Measurements from ENCODE around the gene U2AF1L4. TPM values are rescaled to one million over a fixed set of nuclear protein-coding genes. Genes with fewer than 3 reads are reported as not detected.

Gene U2AF1L4
- total RNA-seq, 1 donor = 12.1 TPM

DNA sequence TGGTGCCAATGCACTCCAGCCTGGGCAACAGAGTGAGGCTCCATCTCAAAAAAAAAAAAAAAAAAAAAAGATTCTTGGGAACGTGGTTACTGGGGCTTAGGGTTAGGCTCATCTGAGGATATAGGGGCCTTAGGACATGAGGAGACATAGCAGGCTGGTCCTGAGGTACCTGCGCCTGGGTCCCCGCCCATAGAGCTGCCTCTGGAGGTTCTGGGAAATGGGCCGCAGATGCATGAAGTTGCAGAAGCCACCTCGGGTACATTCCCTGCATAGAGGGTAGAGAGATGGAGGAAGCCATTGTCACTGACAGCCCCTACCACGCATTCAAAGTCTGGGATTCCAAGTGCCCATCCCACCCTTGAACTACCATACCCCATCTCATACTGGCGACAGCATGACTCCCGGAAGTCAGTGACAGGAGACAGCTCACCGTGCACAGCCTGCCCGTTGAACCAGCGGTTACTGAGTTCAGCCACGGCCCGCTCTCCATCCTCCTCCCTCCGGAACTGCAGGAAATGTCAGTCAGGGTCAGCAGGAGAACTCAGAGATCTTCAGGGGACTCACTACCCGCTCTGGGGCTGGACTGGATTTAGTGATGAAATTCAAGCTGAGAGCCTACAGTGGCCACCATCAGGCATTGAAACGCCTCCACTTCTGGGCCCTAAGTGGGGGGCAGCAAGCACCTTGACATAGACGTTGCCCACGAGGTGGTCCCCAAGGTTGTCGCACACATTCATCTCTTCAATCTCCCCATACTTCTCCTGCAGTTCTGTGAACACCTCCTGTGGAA is 1.4 kb downstream of the U2AF1L4 start:
- no peak for DNase-seq (ENCODE audit: low read depth in 2 of 3, low spot score in 2 of 3)

DNA sequence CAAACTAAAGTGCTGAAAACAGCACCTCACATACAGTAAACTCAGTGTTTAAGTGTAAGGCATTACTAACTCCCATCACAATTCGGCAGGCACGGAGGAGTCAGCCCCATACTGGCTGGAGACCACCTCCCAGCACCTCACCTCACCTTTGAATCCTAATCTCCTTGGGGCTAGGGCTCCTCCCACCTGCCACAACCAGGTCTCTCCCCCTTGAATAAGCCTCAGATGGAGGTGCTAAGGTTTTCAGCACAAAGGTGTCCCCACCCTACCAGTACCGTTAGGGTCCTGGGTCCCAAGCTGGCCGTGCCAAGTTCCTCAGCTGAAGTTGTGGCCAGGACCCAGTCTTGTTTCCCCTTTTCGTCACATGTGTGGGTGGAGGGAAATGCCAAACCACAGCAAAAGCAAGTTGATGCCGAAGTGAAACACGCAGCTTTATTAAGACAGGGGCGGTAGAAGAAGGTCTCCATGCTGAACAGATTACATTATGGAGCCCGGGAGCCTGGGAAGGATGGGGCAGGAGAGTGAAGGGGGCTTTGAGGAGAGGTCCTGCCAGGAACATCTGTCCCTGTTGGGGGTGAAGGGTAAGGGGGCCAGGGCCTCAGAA is 3.0 kb downstream of the U2AF1L4 start, which contains the start of gene IGFLR1:
Gene IGFLR1, minus strand, starts transcription at position 332 of the 604 bp plus-strand sequence. CDS start 1,272 bp downstream, outside the sequence.
- peak in 2 of 3 donors; percentile 83 to 87 for DNase-seq (ENCODE audit: low read depth in 2 of 3, low spot score in 2 of 3)

DNA sequence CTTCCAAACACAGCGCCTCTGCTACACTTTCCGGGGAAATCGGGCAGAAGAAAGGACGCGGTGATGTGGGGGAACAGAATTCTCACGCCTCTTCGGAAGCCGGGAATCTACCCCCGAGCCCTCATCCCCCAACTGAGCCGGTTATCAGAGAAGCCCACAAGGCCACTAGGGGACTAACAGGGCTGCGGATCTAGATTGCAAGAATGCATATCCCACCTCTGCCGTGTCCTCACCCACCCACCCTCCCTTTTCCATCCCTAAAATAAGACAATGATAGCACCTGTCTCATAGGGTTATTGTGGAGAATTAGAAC is 4.1 kb downstream of the U2AF1L4 start:
- DNase-seq (ENCODE audit: low read depth in 2 of 3, low spot score in 2 of 3) = peak in 2 of 3 donors; percentile 39 to 54

DNA sequence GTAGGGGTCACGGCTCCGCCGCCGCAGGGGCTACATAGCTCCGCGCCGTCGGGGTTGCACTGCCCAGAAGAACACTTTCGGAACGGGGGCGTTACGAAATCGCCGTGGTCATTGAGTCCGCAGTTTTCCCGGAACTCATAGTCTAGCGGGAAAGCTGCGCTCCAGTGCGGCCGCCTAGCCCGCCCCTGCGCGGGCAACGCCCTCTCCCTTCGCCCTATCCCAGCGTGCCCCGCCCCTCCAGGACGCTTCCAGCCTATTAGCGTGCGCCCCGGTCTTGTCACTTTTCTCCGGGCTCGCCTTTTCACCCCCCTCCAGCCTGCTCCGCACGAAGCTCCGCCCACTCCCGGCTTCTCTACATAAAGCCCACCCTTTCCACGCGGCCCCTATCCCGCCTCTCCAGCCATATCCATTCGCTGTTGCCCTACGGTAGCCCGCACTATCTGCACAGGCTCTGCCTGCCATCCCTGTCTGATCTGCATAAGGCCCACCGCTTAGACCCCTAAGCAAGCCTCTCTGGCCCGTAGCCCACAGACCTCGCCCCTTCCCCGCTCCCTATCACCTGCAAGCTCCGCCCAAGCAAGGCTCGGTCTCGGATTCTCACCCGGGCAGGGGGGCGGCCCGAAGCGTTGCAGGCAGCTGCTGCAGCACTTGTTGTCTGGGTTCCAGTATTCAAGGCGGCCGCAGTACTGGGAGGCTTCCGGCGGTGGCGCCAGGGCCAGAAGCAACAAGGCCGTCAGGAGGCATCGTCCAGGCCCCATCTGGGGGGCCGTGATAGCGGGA is 4.6 kb downstream of the U2AF1L4 start:
- peak; percentile 70 to 97 (median 95) for DNase-seq (ENCODE audit: low read depth in 2 of 3, low spot score in 2 of 3)

DNA sequence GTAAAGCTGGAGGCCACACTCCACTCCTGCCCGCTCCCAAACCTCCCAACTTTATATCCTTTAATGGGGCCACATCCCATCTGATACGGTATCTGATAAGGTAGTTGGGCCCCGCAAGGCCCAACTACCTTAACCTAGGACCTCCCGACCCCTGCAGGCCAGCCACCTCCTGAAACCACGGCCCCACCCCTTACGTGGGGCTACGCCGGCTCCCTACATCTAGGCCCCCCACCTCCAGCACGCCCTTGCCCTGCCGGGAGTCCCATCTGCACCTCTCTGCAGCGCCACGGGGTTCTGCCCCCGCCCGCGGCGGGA is 5.2 kb downstream of the U2AF1L4 start:
- DNase-seq (ENCODE audit: low read depth in 2 of 3, low spot score in 2 of 3) = no peak

DNA sequence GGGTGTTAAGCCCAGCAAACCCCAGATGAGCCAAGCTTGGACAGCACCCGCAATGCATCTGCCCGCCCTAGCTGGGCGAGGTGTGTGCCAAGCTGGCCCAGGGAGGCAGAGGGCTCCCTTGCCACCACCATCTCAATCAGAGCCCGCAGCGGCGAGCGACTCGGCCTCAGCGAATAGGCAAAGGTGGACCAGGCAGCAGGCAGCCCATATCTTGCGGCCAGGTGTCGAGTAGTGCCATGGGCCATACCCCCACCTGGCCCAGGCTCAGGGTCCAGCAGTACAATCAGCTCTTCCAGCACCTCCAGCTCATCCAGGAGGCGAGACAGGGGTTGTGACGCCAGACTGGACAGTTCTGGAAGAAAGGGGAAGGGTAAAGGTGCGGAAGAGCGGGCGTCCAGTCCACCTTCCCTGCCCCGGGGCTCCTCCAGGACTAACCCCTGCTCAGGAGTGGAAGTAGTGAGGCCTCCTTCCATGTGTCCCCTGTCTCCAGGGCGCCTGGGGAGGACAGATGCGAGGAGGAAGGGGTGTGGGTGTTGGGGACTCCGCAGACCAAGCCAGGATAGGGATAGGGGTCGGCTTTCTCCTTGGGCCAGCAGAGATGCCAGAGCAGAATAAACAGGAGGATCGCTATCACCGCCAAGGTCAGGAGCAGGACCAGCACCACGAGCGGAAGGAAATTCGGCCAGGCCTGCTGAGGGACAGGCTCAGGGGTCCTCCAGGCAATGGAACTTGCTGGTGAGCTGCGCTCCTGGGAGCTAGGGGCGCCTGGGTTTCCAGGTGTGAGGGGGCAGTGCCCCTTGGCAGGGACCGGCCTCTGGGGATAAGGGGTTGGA is 5.7 kb downstream of the U2AF1L4 start:
- DNase-seq (ENCODE audit: low read depth in 2 of 3, low spot score in 2 of 3) = no peak

DNA sequence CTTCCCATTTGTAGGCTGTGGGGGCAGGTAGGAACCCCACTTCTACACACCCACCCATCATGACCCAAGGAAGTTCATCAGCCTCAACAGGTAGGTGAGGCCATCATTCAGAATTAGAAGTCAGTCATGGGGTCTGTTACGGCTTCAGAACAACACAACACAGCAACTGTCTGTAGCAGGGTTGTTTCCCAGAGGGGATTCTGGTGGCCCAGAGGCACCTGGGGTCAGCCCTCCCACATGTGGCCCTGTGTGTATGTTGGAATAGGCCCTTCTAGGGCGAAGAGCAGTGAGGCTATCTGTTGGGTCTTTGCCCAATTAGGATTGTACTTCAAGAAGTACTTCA is 6.4 kb downstream of the U2AF1L4 start:
- no peak for DNase-seq (ENCODE audit: low read depth in 2 of 3, low spot score in 2 of 3)

DNA sequence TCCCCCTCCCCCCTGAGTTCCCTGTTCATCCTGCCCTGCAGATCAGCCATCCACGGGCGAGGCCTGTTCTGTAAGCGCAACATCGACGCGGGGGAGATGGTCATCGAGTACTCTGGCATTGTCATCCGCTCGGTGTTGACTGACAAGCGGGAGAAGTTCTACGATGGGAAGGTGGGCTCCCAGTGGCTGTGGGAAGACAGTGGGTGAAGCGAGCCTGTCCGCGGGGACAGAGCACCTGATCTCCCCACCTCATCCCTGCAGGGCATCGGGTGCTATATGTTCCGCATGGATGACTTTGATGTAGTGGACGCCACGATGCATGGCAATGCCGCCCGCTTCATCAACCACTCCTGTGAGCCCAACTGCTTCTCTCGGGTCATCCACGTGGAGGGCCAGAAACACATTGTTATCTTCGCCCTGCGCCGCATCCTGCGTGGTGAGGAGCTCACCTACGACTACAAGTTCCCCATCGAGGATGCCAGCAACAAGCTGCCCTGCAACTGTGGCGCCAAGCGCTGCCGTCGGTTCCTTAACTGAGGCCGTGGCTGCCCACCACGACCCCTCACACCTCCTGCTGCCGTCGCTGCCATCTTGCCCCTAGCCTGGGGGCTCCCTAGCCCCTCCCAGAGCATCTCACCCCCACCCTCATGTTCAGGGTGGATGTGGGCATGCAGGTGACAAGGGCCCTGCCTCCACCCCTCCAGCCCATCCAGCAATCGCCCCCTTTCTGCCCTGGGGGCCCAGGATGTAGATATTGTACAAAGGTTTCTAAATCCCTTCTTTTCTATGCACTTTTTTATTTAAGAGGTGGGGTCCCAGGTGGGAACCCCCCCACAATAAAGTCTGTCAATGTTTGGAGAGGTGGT is 7.0 kb downstream of the U2AF1L4 start:
- DNase-seq (ENCODE audit: low read depth in 2 of 3, low spot score in 2 of 3) = no peak

DNA sequence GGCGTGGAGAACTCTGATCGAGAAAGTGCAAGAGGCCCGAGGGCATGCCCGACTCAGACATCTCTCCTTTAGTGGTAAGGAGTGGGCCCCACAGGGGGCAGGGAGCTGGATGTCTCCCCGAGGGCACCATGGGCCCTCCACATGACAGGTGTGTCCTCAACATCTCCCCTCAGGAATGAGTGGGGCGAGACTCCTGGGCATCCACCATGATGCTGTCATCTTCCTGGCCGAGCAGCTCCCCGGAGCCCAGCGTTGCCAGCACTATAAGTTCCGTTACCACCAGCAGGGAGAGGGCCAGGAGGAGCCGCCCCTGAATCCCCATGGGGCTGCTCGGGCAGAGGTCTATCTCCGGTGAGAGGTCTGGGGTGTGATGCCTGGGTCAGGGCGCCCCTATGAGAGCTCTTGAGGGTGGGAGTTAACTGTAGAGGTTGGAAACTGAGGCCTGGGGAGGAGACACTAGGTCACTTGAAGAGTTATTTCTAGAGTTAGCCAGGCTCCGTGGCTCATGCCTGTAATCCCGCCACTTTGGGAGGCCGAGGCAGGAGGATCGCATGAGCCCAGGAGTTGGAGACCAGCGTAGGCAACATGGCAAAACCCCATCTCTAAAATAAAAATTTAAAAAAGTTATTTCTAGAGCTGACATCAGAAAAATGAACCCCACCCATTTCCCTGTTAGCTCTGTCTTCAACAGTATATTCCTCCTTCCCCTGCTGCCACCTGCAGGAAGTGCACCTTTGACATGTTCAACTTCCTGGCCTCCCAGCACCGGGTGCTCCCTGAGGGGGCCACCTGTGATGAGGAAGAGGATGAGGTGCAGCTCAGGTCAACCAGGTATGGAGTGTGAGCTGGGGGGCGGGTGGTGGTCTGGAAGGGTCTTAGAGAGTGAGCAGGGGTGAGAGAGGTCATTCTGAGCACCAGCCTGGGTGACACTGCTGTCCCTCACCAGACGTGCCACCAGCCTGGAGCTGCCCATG is 8.0 kb downstream of the U2AF1L4 start:
- no peak for DNase-seq (ENCODE audit: low read depth in 2 of 3, low spot score in 2 of 3)

DNA sequence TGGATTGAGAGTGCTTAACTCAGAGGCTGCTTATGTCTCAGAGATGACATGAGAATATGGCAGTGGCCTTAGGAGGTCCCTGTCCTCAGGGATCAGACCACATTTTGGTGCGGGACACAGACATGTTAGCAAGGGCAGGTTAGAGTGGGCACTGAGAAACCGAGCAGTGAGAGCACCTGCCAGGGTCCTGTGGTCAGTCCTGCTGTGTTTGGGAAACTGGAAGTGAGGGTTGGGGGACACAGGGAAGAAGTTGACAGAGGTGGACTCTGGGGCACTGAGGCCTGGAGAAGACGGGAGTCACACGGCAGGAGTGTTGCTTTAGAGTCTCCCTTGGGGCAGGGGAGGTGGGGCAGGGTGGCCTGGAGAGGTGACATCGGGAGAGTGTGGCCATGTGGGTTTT is 10.3 kb downstream of the U2AF1L4 start:
- DNase-seq (ENCODE audit: low read depth in 2 of 3, low spot score in 2 of 3) = no peak

DNA sequence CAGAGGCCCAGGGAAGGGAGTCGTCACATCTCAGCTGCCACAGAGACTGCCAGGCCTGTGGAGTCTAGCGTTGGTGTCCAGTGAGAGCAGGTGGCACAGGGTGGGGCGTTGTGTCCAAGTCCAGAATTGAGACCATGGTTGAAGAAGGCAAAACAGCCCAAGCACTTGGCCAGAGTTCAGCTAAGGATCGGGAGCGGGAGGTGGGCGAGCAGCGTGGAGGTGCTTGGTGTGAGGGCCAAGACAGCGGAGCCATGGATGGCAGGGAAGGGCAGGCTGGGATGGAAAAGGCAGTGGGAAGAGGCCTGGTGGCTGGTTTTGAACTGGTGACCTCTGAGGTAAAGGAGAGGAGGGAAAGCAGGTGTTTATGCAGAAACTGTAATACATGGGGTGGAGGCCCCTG is 10.9 kb downstream of the U2AF1L4 start:
- DNase-seq (ENCODE audit: low read depth in 2 of 3, low spot score in 2 of 3) = no peak

DNA sequence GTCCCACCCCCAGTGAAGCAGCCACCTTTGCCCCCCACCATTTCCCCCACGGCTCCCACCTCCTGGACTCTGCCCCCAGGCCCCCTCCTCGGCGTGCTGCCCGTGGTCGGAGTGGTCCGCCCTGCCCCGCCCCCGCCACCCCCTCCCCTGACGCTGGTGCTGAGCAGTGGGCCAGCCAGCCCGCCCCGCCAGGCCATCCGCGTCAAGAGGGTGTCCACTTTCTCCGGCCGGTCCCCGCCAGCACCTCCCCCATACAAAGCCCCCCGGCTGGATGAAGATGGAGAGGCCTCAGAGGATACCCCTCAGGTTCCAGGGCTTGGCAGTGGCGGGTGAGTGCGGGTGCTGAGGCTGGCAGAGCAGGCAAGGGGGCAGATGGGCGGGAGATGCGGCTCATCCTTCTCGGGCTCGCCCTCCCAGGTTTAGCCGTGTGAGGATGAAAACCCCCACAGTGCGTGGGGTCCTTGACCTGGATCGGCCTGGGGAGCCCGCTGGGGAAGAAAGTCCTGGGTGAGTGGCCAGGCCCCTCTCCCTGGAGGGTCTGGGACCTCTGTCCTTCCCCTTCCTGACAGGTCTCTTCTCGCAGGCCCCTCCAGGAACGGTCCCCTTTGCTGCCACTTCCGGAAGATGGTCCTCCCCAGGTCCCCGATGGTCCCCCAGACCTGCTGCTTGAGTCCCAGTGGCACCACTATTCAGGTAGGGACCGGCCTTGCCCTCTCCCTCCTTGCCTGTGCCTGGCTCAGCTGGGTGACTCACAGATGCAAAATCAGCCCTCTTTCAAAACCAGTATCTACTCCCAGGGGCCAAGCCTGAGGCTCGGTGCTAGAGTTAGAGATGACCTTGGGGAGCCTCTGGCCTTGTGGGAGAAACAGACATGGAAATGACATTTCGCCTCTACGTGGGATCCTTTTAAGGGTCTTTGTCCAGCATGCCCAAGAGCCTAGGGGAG is 11.8 kb downstream of the U2AF1L4 start:
- no peak for DNase-seq (ENCODE audit: low read depth in 2 of 3, low spot score in 2 of 3)

DNA sequence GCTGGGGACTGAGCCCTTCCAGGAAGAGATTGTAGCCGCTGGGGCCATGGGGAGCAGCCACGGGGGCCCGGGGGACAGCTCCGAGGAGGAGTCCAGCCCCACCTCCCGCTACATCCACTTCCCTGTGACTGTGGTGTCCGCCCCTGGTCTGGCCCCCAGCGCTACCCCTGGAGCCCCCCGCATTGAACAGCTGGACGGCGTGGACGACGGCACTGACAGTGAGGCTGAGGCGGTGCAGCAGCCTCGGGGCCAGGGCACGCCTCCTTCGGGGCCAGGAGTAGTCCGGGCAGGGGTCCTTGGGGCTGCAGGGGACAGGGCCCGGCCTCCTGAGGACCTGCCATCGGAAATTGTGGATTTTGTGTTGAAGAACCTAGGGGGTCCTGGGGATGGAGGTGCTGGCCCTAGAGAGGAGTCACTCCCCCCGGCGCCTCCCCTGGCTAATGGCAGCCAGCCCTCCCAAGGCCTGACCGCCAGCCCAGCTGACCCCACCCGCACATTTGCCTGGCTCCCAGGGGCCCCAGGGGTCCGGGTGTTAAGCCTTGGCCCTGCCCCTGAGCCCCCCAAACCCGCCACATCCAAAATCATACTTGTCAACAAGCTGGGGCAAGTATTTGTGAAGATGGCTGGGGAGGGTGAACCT is 12.6 kb downstream of the U2AF1L4 start:
- no peak for DNase-seq (ENCODE audit: low read depth in 2 of 3, low spot score in 2 of 3)

DNA sequence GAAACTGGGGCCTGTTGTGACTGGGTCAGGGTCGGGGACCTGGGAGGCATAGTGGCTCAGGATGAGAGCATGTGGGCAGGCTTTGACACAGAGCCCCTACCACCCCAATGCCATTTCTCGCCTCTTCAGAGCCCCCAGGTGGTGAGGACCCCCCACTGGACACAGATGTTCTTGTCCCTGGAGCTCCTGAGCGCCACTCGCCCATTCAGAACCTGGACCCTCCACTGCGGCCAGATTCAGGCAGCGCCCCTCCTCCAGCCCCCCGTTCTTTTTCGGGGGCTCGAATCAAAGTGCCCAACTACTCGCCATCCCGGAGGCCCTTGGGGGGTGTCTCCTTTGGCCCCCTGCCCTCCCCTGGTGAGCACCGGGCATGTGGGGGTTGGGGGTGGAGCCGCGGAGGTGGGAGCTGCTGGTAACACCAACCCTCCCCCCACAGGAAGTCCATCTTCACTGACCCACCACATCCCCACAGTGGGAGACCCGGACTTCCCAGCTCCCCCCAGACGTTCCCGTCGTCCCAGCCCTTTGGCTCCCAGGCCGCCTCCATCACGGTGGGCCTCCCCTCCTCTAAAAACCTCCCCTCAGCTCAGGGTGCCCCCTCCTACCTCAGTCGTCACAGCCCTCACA is 13.3 kb downstream of the U2AF1L4 start:
- no peak for DNase-seq (ENCODE audit: low read depth in 2 of 3, low spot score in 2 of 3)

DNA sequence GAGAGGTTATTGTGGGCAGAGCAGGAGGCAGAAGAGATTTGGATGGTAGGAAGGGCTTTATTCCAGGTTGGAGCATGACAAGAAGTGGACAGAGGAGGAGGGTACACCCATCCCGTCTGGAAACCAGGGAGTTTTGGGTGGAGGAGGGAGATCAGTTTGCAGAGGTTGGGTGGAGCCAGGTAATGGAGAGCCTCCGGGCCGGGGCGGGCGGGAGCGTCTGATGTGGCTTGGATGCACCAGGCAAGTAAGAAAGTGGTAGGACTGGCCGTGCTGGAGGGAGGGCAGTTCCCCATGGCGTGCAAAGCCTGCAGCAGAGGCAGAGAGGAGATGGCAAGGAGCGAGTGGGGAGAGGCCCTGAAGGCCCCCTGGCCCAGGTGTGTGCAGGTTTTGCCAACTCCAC is 13.9 kb downstream of the U2AF1L4 start:
- no peak for DNase-seq (ENCODE audit: low read depth in 2 of 3, low spot score in 2 of 3)

DNA sequence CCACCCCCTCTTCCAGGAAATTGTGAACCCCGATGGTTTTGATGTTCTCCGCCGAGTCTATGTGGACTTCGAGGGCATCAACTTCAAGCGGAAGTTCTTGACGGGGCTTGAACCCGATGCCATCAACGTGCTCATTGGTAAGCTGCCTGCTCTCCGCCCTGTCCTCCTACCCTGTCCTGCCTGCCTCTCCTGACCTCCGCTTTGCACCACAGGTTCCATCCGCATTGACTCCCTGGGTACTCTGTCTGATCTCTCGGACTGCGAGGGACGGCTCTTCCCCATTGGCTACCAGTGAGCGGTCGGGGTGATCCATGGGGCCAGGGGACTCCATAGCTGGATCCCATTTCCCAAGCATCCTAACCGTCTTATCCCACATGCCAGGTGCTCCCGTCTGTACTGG is 14.9 kb downstream of the U2AF1L4 start:
- no peak for DNase-seq (ENCODE audit: low read depth in 2 of 3, low spot score in 2 of 3)

DNA sequence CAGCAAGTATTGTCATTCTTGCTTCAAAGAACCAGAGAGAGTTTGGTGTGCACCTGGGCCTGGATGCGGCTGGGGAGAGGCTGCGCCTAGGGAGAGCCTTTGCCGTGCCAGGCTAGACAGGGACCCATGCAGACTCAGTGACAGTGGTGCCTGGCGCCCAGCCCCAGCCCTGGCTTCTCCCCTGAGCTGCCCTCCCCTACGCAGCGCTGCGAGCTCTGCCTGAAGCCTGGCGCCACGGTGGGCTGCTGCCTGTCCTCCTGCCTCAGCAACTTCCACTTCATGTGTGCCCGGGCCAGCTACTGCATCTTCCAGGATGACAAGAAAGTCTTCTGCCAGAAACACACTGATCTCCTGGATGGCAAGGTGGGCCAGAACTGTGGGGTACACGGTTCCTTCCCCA is 15.5 kb downstream of the U2AF1L4 start:
- DNase-seq (ENCODE audit: low read depth in 2 of 3, low spot score in 2 of 3) = no peak

Data from hematopoietic multipotent progenitor cell (in vitro differentiated cells).